T-helper 9 cell (primary cell): Measurements from ENCODE around the gene ZFYVE28.
A peak's percentile ranks its signal among the peaks of the same experiment; 100 is the strongest.

Experiments used
- DNase-seq: peaks from one replicate; pipeline ENCODE4 v3.0.0-alpha.2; 2020

Gene ZFYVE28

GRCh38 chr4:2299794-2300193 lies 118.7 kb downstream of the ZFYVE28 start:
- no peak for DNase-seq

GRCh38 chr4:2298532-2298991 lies 119.9 kb downstream of the ZFYVE28 start:
- DNase-seq: no peak

GRCh38 chr4:2297606-2298531 lies 120.6 kb downstream of the ZFYVE28 start:
- no peak for DNase-seq

GRCh38 chr4:2296631-2297601 lies 121.5 kb downstream of the ZFYVE28 start:
- DNase-seq: no peak

GRCh38 chr4:2295900-2296442 lies 122.5 kb downstream of the ZFYVE28 start:
- DNase-seq: no peak

- DNase-seq: no peak
These were observed 122.9 kb downstream of the ZFYVE28 start for GRCh38 chr4:2295500-2295899.

- DNase-seq: no peak
These were observed 125.8 kb downstream of the ZFYVE28 start for GRCh38 chr4:2292646-2293108.

- no peak for DNase-seq
These were observed 126.5 kb downstream of the ZFYVE28 start for GRCh38 chr4:2291705-2292645.

GRCh38 chr4:2290974-2291704 lies 127.3 kb downstream of the ZFYVE28 start:
- DNase-seq: peak; percentile 75

GRCh38 chr4:2290488-2290887 lies 128.0 kb downstream of the ZFYVE28 start:
- no peak for DNase-seq

- no peak for DNase-seq
These were observed 128.5 kb downstream of the ZFYVE28 start for GRCh38 chr4:2289955-2290333.

GRCh38 chr4:2289311-2289954 lies 129.0 kb downstream of the ZFYVE28 start:
- no peak for DNase-seq

- DNase-seq: no peak
These were observed 130.3 kb downstream of the ZFYVE28 start for GRCh38 chr4:2288051-2288541.

- DNase-seq: no peak
These were observed 130.9 kb downstream of the ZFYVE28 start for GRCh38 chr4:2287594-2287915.

GRCh38 chr4:2286904-2287593 lies 131.4 kb downstream of the ZFYVE28 start:
- no peak for DNase-seq

GRCh38 chr4:2285613-2286381 lies 132.6 kb downstream of the ZFYVE28 start:
- DNase-seq: no peak

- no peak for DNase-seq
These were observed 133.4 kb downstream of the ZFYVE28 start for GRCh38 chr4:2284934-2285612.

GRCh38 chr4:2284161-2284933 lies 134.1 kb downstream of the ZFYVE28 start:
- no peak for DNase-seq
